Right atrium auricular region (tissue), 2 donors: ENCODE measurements around the gene TCF12. TPM values are rescaled to one million over a fixed set of nuclear protein-coding genes. Genes with fewer than 3 reads are reported as not detected.

ENCODE experiments used
- DNase-seq: peaks from one replicate; pipeline ENCODE4 v3.0.0-alpha.2; 2019; ENCODE audit warnings: low spot score
- H3K27ac ChIP-seq, 2 donors: fragments of 200-600 bp; sonication (generic); 1 replicate in 1 of 2; 2 replicates in 1 of 2; pipeline ENCODE4 v1.5.1; 2016 to 2019
- H3K27me3 ChIP-seq, 2 donors: fragments of 200-600 bp; sonication (generic); one replicate each; pipeline versions ENCODE4 v1.5.1 to v1.6.0; 2017 to 2019
- H3K36me3 ChIP-seq: fragments of 200-600 bp; sonication (generic); one replicate; pipeline ENCODE4 v1.5.1; 2016
- H3K4me1 ChIP-seq, 2 donors: fragments of 200-600 bp; sonication (generic); one replicate each; pipeline versions ENCODE4 v1.5.1 to v1.6.0; 2017 to 2019
- H3K4me3 ChIP-seq, 2 donors: fragments of 200-600 bp; sonication (generic); 1 replicate in 1 of 2; 2 replicates in 1 of 2; pipeline ENCODE4 v1.5.1; 2017 to 2019; ENCODE audit warnings: mild to moderate bottlenecking in 1 of 2, moderate library complexity in 1 of 2
- H3K9me3 ChIP-seq, 2 donors: fragments of 200-600 bp; sonication (generic); one replicate each; pipeline ENCODE4 v1.5.1; 2019
- total RNA-seq, 2 donors: library from RNA; depleted of rRNA; stranded (reverse); fragments of >200 nt; gene quantifications; one replicate each; pipeline ENCODE4 v1.1.0, GENCODE V29; 2016
- TF ChIP-seq, protein P1 (sequence below), 2 donors: fragments of 200-600 bp; sonication (generic); IDR thresholded peaks; one replicate each; pipeline ENCODE4 v1.5.1; 2019; ENCODE audit warnings: antibody characterized with exemption in 2 of 2

TCF12 gene
- total RNA-seq, 2 donors from 2014 or later: 35.2 to 40.0 TPM

DNA sequence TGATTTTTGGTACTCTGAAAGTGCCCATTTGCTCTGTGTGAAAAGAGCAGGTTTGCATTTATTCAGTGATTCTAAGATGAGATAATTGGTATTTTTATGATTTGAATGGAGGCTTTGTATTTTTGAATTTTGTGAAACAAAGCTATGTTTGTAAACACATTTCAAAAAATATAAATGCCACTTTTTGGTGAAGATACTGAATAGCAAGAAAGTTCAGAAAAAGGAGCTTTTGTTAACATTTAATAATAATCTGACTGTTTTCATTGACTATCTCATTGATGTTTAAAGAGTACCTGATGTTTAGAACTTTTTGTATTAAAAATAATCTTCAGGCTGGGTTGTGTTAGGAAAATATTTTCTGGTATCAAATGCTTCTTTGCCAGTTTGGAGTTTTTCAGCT is 23.7 kb downstream of the TCF12 start:
- TF ChIP-seq, protein P1, sequence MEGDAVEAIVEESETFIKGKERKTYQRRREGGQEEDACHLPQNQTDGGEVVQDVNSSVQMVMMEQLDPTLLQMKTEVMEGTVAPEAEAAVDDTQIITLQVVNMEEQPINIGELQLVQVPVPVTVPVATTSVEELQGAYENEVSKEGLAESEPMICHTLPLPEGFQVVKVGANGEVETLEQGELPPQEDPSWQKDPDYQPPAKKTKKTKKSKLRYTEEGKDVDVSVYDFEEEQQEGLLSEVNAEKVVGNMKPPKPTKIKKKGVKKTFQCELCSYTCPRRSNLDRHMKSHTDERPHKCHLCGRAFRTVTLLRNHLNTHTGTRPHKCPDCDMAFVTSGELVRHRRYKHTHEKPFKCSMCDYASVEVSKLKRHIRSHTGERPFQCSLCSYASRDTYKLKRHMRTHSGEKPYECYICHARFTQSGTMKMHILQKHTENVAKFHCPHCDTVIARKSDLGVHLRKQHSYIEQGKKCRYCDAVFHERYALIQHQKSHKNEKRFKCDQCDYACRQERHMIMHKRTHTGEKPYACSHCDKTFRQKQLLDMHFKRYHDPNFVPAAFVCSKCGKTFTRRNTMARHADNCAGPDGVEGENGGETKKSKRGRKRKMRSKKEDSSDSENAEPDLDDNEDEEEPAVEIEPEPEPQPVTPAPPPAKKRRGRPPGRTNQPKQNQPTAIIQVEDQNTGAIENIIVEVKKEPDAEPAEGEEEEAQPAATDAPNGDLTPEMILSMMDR (IDR thresholded peaks at IDR 0.05): no peak
- H3K27me3 ChIP-seq: no peaks in the 10 kb centered on the region
- H3K9me3 ChIP-seq: peaks cover 0 to 8% of the 10 kb centered on the region in 2 donors
- H3K27ac ChIP-seq: no peak overlapping the region
- peaks cover 0 to 22% of the 10 kb centered on the region in 2 donors for H3K4me1 ChIP-seq
- no peak for DNase-seq
- H3K4me3 ChIP-seq: no peak overlapping the region
- no peaks in the 10 kb centered on the region for H3K36me3 ChIP-seq

DNA sequence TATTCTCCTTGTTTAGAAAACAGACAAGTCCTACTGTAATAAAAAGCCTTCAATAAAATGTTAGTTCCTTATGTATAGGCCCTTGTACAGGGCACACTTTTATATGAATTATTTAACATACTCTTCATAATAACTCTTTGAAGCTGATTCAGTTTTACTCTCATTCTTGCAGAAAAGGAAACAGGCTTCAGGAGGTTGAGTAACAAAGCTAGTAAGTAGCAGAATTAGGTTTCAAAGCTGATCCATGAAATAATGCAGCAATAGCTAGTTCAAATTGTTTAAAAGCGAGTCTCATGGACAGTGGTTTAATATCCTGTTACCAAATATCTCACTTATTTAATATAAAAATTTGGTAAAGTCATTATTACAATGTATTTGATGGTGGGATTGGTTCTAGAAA is 25.0 kb downstream of the TCF12 start:
- peaks cover 0 to 8% of the 10 kb centered on the region in 2 donors for H3K9me3 ChIP-seq
- H3K36me3 ChIP-seq: no peaks in the 10 kb centered on the region
- no peak for DNase-seq
- TF ChIP-seq, protein P1 (IDR thresholded peaks at IDR 0.05): no peak
- no peaks in the 10 kb centered on the region for H3K27me3 ChIP-seq
- no peak overlapping the region for H3K27ac ChIP-seq
- H3K4me1 ChIP-seq: peaks cover 0 to 25% of the 10 kb centered on the region in 2 donors
- H3K4me3 ChIP-seq: no peak overlapping the region

DNA sequence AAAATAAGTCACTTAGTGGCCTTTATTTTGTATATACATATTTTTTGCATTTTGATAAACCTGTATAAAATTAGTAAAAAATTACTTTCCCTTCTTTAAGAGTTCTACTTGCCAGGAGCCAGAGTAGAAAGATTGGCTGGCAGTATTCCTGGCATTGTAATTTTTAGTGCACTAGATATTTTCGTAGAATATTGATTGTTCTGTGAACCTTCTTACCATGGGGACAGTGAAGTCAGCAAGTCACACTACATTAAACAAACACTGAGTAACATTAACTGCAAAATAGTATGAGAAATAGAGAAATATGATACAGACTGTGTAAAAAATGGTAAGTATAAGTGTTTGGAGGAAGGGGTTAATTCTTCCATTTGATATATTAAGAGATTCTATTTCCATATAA is 26.0 kb downstream of the TCF12 start:
- DNase-seq: no peak
- no peak overlapping the region for H3K27ac ChIP-seq
- peaks cover 0 to 33% of the 10 kb centered on the region in 2 donors for H3K4me1 ChIP-seq
- TF ChIP-seq, protein P1 (IDR thresholded peaks at IDR 0.05): no peak
- H3K9me3 ChIP-seq: peaks cover 0 to 8% of the 10 kb centered on the region in 2 donors
- H3K27me3 ChIP-seq: no peaks in the 10 kb centered on the region
- no peak overlapping the region for H3K4me3 ChIP-seq
- no peaks in the 10 kb centered on the region for H3K36me3 ChIP-seq

DNA sequence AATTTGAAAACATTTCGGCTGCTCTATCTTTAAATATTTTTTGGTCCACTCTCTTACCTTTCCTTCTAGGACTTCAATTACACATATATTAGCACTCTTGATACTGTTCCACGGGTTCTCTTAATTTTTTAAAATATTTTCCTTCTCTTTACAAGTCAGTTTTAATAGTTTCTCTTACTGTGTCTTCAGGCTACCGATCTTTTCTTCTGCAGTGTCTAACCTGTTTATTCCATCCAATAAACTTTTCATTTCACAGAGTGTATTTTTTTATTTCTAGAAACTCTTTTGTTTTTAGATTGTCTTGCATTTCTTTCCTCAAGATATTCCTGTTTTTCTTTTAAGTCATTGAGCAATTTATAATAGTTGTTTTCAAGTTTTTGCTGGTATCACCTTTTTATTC is 27.7 kb downstream of the TCF12 start:
- Histone ChIP-seq H3K27me3 (no peaks in the 10 kb centered on the region), H3K27ac (no peak overlapping the region), H3K9me3 (peaks cover 0 to 8% of the 10 kb centered on the region in 2 donors), H3K4me3 (no peak overlapping the region), H3K36me3 (no peaks in the 10 kb centered on the region), H3K4me1 (peaks cover 0 to 29% of the 10 kb centered on the region in 2 donors)
- DNase-seq: no peak
- TF ChIP-seq, protein P1 (IDR thresholded peaks at IDR 0.05): no peak

DNA sequence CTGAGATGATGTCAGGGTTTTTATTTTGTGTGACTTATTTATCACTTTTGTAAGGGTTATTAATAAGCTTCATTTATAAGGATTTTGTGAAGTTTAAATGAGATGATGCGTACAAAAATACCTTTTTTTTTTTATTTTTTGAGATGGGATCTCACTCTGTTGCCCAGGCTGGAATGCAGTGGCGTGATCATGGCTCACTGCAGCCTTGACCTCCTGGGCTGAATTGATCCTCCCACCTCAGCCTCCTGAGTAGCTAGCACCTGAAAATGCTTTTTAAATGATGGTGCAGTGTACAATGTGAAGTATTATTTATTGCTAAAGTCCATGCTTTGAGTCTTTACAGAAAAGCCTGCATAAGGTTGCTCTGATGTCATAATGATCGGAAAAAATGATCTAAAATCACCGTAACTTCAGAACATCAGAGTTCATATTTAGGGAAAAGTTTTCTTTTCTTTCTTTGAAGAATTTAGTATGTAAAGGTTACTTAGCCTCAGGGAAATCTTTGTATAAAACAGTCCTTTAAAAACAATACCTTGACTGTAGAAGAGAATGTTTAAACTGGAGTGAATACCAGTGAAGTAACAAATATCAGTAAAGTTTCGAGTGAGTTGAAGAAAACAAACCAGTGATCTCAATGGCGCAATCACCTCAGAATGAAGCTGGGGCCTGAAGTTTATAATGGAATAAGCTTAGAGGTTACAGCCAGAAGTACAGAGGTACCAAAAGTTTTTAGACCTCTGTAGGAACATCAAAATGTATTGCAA is 29.7 kb downstream of the TCF12 start:
- no peaks in the 10 kb centered on the region for H3K27me3 ChIP-seq
- H3K4me3 ChIP-seq: no peak overlapping the region
- no peak for DNase-seq
- H3K4me1 ChIP-seq: peaks cover 0 to 24% of the 10 kb centered on the region in 2 donors
- H3K9me3 ChIP-seq: peaks cover 0 to 8% of the 10 kb centered on the region in 2 donors
- H3K27ac ChIP-seq: no peak overlapping the region
- TF ChIP-seq, protein P1 (IDR thresholded peaks at IDR 0.05): no peak
- no peaks in the 10 kb centered on the region for H3K36me3 ChIP-seq

DNA sequence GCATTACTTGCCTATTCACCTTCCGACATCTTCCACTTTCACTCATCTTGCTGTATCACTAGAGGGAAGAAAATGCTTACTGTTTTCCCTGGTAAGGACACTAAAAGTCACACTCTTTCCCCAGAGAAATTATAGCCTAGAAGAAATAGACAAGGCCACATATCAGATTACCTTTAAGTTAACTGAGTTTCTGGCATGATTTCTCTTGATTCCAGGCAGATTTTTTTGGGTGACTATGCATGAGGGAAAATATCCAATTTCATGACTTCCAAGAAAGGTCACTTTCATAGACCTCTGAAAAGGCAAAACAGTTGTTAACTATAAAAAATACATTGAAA is 30.3 kb downstream of the TCF12 start:
- no peaks in the 10 kb centered on the region for H3K27me3 ChIP-seq
- H3K36me3 ChIP-seq: no peaks in the 10 kb centered on the region
- no peak overlapping the region for H3K4me3 ChIP-seq
- TF ChIP-seq, protein P1 (IDR thresholded peaks at IDR 0.05): no peak
- H3K27ac ChIP-seq: no peak overlapping the region
- H3K9me3 ChIP-seq: peaks cover 0 to 8% of the 10 kb centered on the region in 2 donors
- no peak for DNase-seq
- H3K4me1 ChIP-seq: peaks cover 0 to 18% of the 10 kb centered on the region in 2 donors
